HG03045 (cell line): ENCODE data around the gene BTNL3.
"Not testable (repeated sequence)": the region's sequence is repeated elsewhere in the genome, so short reads cannot be mapped to it uniquely, and the experiment has no call there.

Source experiments
- ATAC-seq: cut with Tn5 transposase; IDR thresholded peaks from one replicate; pipeline ENCODE4 v1.9.1; 2021; ENCODE audit warnings: mild to moderate bottlenecking, moderate library complexity; ENCODE audit not compliant: unreplicated experiment

BTNL3 gene

DNA sequence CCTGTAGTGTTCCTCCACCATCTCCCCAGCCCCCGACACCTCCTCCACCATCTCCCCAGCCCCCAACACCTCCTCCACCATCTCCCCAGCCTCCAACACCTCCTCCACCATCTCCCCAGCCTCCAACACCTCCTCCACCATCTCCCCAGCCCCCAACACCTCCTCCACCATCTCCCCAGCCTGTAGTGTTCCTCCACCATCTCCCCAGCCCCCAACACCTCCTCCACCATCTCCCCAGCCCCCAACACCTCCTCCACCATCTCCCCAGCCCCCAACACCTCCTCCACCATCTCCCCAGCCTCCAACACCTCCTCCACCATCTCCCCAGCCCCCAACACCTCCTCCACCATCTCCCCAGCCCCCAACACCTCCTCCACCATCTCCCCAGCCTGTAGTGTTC, 57.2 kb downstream of the BTNL3 start:
- not testable (repeated sequence) for ATAC-seq

DNA sequence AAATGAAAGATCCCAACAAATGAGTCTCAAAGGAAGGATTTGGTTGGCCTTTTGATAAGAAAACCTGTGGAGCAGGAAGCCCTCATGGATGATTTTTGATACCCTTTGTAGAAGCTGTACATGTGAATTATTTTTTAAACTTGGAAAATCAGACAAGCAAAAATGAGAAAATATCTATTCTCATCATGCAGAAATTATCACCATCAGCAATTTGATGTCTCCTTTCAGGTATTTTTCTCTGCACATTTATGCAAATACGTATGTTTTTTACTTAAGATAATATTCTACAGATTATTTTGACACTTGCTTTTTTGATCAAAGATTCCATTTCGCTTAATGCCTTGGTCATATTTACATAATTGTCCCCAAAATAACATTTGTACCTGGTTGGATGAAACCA, 58.6 kb downstream of the BTNL3 start:
- ATAC-seq, result no peak

DNA sequence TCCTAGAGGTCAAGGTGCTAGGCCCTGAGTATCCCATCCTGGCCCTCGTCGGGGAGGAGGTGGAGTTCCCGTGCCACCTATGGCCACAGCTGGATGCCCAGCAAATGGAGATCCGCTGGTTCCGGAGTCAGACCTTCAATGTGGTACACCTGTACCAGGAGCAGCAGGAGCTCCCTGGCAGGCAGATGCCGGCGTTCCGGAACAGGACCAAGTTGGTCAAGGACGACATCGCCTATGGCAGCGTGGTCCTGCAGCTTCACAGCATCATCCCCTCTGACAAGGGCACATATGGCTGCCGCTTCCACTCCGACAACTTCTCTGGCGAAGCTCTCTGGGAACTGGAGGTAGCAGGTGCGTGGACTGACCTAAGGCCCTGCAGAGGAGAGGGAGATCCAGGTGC, 59.3 kb downstream of the BTNL3 start:
- no peak for ATAC-seq

DNA sequence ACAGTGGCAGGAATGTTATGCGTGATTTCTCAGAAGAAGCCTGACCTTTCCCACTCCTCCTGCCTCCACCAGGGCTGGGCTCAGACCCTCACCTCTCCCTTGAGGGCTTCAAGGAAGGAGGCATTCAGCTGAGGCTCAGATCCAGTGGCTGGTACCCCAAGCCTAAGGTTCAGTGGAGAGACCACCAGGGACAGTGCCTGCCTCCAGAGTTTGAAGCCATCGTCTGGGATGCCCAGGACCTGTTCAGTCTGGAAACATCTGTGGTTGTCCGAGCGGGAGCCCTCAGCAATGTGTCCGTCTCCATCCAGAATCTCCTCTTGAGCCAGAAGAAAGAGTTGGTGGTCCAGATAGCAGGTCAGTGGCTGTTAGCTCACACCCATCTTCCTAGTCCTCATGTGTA, 61.4 kb downstream of the BTNL3 start:
- no peak for ATAC-seq

DNA sequence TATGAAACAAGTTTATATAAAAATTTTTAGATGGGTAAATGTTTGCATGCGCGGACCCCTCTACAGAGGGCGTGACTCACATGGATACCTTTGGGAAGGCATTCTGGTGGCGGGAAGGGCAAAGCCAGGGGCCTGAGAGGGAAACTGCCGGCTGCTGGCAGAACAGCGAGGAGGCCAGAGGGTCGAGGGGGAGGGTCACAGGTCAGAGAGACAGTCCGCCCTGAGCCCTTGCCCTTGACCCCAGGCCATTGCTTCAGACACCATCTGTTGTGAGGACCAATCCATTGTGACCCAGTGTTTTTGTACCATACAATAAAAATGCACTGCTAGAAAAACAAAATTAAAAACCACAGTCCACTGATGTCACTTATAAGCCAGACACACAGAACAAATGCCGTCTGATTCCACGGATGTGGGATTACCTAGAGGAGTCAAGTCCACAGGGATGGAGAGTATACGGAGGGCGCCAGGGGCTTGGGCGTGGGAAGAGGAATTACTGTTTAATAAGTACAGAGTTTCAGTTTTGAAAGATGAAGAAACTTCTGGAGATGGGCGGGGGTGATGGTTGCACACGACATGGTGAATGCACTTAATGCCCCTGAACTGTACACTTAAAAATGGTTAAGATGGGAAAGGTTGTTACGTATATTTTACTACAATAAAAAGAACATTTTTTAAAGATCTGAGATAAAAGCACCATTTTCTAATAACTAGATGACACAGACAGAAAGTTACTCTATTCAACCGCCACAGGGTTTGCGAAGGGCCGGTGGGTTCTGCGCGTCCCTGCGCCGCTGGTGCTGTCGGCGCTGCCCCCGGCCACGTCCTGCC, 63.4 kb downstream of the BTNL3 start:
- ATAC-seq, result no peak

DNA sequence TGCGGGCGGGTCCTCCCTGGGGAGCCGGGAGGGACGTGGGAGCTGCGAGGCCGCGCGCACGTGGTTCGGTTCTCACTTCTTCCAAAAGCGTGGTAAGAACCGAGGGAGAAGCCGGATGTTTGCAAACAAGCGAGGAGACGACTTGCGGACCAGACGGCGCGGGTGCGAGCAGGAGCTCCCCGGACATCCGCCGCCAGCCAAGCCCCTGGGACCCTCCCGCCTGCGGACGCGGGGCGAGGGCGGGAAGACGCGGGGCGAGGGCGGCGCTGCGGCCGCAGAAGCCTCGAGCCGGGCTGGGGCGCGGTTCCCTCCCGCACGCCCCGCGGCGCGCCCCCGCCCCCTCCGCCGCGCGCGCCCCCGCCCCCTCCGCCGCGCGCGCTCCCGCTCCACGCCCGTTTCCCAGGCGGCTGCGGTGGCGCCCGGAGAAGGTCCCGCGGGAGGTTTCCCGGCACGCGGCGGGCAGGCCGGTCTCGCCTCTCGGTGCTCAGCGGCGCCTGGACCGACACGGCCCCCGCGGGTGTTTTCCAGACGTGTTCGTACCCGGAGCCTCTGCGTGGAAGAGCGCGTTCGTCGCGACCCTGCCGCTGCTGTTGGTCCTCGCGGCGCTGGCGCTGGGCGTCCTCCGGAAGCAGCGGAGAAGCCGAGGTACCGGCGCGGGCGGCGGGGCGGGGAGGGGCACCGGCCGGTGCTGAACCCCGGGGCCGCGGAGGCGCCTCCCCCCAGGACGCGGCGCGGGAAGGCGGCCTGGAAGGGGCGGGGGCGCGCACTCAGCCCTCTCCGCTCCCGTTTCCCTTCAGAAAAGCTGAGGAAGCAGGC, 64.2 kb downstream of the BTNL3 start:
- ATAC-seq, result no peak

DNA sequence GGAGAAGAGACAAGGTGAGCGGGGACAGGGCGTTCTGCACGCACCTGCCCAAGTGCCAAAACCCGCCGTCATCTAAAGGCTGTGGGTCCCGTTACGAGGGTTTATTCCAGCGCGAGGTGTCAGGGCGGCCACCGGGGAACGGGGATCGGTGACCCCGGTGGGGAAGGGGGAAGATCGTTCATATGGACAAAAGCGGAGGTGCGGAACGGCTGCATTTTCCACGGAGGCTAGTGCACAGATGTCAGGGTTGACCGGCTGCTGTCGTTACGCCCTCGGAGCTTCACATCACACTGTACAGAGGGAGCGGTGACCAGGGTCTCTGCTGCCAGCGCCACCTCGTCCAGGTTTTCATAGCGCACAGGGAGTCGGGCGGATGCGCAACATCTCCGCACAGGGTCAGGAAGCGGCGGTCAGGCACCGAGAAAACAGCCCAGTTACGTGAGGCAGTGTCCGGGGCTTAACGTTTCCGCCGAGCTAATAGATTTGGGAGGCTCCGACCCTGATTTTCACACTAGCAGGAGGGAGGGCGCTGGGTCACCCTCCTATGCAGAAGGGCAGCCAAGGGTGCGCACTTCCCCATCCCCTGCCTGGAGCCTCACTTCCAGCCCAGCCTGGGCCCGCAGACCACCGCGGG, 65.0 kb downstream of the BTNL3 start:
- no peak for ATAC-seq

DNA sequence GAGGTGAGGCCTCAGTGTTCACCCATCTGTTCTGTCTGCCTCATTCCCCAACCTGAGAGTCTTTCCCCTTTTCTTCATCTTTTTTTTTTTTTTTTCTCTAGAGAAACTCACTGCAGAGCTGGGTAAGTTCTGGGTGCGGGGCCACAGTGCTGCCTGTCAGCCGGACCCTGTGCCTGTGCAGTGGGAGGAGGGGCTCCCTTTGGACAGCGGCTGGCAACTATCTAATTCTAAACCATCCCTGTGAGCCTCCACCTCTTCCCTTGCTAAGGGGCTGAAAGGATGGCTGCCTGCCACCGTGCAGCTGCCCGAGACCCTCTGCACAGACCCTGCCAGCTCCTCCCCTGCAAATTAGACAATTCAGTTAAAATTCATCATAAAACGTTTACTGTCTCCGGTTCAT, 65.5 kb downstream of the BTNL3 start:
- ATAC-seq, result no peak

DNA sequence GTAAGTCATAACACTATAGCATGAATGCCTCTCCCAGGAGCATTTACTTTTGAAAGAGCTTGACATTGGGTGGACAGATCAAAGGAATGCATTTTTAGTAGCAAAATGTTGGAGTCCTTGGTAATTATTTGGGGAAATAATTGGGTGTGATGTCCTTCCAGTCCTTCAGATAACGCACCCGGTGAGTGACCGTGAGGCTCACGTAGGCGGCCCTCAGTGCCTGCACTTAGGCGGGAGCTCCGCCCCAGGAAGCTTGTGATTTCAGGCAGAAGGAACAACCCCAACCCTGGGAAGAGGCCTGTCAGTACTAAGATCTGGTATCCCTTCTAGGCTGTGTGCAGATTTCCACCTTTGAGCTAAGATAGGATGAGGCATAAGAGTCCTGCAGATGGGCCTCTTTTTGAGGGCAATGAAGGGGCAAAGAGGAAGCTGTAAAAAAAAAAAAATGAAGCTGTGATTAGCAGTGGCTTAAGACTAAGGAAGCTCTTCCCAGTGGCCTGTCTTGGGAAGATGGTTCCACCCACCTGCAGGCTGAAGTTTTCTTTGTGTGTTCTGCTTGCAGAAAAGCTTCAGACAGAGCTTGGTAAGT, 66.3 kb downstream of the BTNL3 start:
- ATAC-seq, result no peak
